ENCODE data around the gene CAPG. TPM values are rescaled to one million over a fixed set of nuclear protein-coding genes. Genes with fewer than 3 reads are reported as not detected.

Gene CAPG
- total RNA-seq, 1 experiment from 2014 or later: 202 TPM

GRCh38 chr2:85397925-85398331 lies 12.2 kb downstream of the CAPG start:
- intact Hi-C loops (cut with micrococcal nuclease; ENCODE audit: unreplicated experiment) (no loop called here), in situ Hi-C loops (cut with HindIII; ENCODE audit: low pct_unique_long_range_greater_than_20kb, low sequenced_read_pairs) (no loop called here)
- POLR2A ChIA-PET: no interaction called here
- no peaks in the 10 kb centered on the region for H3K27me3 ChIP-seq (ENCODE audit: control insufficient read depth, insufficient read depth, low read length)
- H3K4me1 ChIP-seq (ENCODE audit: control insufficient read depth, insufficient read depth, low read length): no peaks in the 10 kb centered on the region
- H3K9me3 ChIP-seq (ENCODE audit: control insufficient read depth, insufficient read depth, low read depth, low read length): no peaks in the 10 kb centered on the region
- no peak overlapping the region for H3K4me3 ChIP-seq (ENCODE audit: low read depth in 2 of 2, low read length in 2 of 2)
- no peaks in the 10 kb centered on the region for H3K36me3 ChIP-seq (ENCODE audit: control insufficient read depth, insufficient read depth, low read length)
- BruUV-seq (replicated peaks): no TSS peak
- CTCF ChIA-PET: interaction anchor here (0.6 kb wide), 1 partner anchor 308 kb away, joined by 3 read pairs; no protein-coding TSS in a partner anchor
- no peak for TF ChIP-seq REST (IDR thresholded peaks at IDR 0.05; ENCODE audit: insufficient read depth in 1 of 2, low read depth in 2 of 2, low read length in 1 of 2)
- no peak for TF ChIP-seq CTCF (IDR thresholded peaks at IDR 0.05)
- no peak overlapping the region for H3K27ac ChIP-seq (ENCODE audit: low read length)
- no peak for ATAC-seq
- no peak for DNase-seq (ENCODE audit: low read depth, low spot score)

- ATAC-seq (no peak), DNase-seq (ENCODE audit: low read depth, low spot score) (no peak)
- intact Hi-C loops (cut with micrococcal nuclease; ENCODE audit: unreplicated experiment): no loop called here
- Histone ChIP-seq H3K27me3 (ENCODE audit: control insufficient read depth, insufficient read depth, low read length) (no peaks in the 10 kb centered on the region), H3K4me3 (ENCODE audit: low read depth in 2 of 2, low read length in 2 of 2) (no peak overlapping the region), H3K9me3 (ENCODE audit: control insufficient read depth, insufficient read depth, low read depth, low read length) (no peaks in the 10 kb centered on the region), H3K36me3 (ENCODE audit: control insufficient read depth, insufficient read depth, low read length) (no peaks in the 10 kb centered on the region), H3K27ac (ENCODE audit: low read length) (0 out of 2 replicates have a peak overlapping the region, but pooled peaks have one; percentile 18), H3K4me1 (ENCODE audit: control insufficient read depth, insufficient read depth, low read length) (no peaks in the 10 kb centered on the region)
- ChIA-PET CTCF (no interaction called here), POLR2A (no interaction called here)
- BruUV-seq (replicated peaks): no TSS peak
- TF ChIP-seq REST (IDR thresholded peaks at IDR 0.05; ENCODE audit: insufficient read depth in 1 of 2, low read depth in 2 of 2, low read length in 1 of 2) (no peak), POLR2AphosphoS5 (IDR thresholded peaks at IDR 0.05; ENCODE audit: low read depth, low read length) (no peak), SIN3A (IDR thresholded peaks at IDR 0.05; ENCODE audit: borderline replicate concordance, insufficient read depth, low read depth, low read length) (no peak), CTCF (IDR thresholded peaks at IDR 0.05) (no peak), TCF7L2 (IDR thresholded peaks at IDR 0.05; ENCODE audit: low read depth, low read length) (no peak)
- in situ Hi-C loops (cut with HindIII; ENCODE audit: low pct_unique_long_range_greater_than_20kb, low sequenced_read_pairs): no loop called here
Observed at GRCh38 chr2:85396531-85397470, 13.4 kb downstream of the CAPG start.

Data from Panc1 (cell line).